Suprapubic skin (tissue), 3 donors: Measurements from ENCODE around the gene ITGA2.

Experiments used
- CTCF ChIP-seq, 2 donors: fragments of 200-600 bp in 1 of 2; fragments of 450-650 bp in 1 of 2; sonication (generic) in 1 of 2; IDR thresholded peaks; one replicate each; pipeline ENCODE4 v1.5.1; 2016 to 2019; ENCODE audit warnings: antibody characterized with exemption in 2 of 2, mild to moderate bottlenecking in 1 of 2, moderate library complexity in 1 of 2
- EP300 ChIP-seq: sonication (generic); formaldehyde crosslinking; IDR thresholded peaks from one replicate; pipeline ENCODE4 v1.6.1; 2017; ENCODE audit warnings: antibody characterized with exemption
- POLR2A ChIP-seq, 2 donors: fragments of 450-650 bp; IDR thresholded peaks; one replicate each; pipeline ENCODE4 v1.6.1; 2017; ENCODE audit warnings: antibody characterized with exemption in 2 of 2, mild to moderate bottlenecking in 2 of 2, moderate library complexity in 2 of 2

GRCh38 chr5:53038196-53038847 is 49.2 kb downstream of the ITGA2 start:
- TF ChIP-seq CTCF (IDR thresholded peaks at IDR 0.05): no peak
- no peak for TF ChIP-seq EP300
- no peak for TF ChIP-seq POLR2A (IDR thresholded peaks at IDR 0.05)
